Measurements from ENCODE around the gene TEKT4. TPM values are rescaled to one million over a fixed set of nuclear protein-coding genes. Genes with fewer than 3 reads are reported as not detected.
"Not testable (repeated sequence)": the region's sequence is repeated elsewhere in the genome, so short reads cannot be mapped to it uniquely, and the experiment has no call there.

The TEKT4 gene
- total RNA-seq = not detected

- DNase-seq (ENCODE audit: low spot score) = no peak
These were observed at the start of gene TEKT4 for GRCh38 chr2:94871226-94872087. TEKT4 (plus strand) TSS chr2:94871430; CDS start chr2:94871580, 150 bp downstream.

DNA sequence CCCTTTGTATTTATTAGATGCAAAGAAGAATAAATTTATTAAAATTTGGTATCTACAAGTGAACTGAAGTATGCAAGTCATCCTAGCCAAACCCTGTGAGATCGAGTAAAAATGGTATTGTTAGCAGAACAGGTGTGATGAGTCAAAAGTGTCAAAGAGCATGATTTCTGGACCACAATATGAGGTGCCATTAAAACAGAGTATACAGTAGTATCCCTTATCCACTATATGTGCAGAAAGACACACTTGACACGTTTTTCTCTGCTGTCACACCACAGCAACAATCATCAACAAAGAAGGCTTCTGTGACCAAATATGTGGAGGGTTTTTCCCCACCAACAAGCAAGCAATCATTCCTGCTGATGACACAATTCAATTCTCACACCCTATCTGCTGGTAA lies 32.0 kb upstream of the TEKT4 start:
- not testable (repeated sequence) for DNase-seq (ENCODE audit: low spot score)

GRCh38 chr2:94856856-94857255 lies 14.4 kb upstream of the TEKT4 start:
- not testable (repeated sequence) for DNase-seq (ENCODE audit: low spot score)

DNA sequence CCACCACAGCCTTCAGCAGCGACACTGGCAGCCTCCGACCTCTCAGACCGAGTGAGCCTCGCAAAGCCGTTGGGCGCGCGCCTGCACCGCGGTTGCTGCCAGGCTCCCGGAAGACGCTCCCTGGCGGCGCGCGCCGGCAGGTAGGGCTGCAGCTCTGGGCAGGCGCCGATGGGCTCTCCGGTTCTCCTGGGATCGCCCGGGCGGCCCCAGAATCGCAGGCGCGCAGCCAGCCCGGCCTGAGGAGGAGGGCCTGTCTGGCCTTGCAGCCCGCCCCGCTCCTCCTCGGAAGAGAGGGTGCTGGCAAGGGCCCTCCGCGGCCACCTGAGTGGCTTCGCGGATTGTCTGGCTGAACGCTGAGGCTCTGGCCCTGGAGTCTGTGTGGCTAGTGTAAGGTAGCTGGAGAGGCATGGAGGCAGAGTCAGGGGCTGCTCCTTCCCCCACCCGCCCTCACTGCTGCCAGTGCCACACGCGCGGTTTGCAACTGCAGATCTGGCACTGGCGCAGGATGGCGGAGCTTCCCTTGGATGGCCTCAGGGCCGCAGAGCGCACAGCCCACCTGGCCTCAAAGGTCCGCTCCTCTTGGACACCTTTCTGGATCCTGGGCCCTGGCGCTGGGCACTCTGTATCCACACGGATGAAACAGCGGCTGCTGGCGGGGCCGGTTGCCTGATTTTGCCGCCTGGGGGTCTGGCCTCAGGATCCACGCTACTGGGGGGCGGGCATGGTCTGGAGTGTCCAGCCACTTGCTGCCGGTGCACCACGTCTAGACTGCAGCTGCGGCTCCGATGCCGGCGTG lies 13.7 kb upstream of the TEKT4 start:
- not testable (repeated sequence) for DNase-seq (ENCODE audit: low spot score)

DNA sequence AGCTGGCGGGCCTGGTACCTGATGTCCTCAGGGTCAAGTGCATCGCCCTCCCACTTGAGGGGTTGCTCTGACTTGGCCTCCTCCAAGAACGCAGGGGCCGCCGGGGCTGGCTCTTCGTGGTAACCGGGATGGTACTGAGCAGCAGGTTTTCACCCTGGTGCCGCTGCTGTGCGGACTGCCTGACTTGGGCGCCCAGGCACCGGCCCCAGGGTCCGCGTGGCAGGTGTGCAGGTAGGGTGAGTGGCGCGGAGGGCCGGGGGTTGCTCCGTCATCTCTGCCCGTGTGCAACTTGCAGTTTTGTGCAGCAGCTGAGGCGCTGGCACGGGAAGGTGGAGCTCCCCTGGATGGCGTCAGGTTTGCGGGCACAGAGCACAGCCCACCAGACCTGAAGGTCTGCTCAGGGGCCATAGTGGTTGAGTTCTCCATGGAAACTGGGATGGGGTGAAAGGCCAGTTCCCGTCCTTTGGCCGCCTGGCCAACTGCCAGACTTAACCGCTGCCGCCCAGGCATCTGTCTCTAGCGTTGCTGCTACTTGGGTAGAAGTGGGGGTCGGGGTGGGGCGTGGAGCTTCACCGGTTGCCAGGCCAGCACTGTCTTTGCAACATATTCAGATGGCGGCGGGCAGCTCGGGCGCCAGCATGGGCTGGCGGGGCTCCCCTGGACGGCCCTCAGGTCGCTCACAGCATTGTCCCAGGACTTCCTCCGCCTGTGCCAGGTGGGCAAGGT lies 12.9 kb upstream of the TEKT4 start:
- DNase-seq (ENCODE audit: low spot score) = not testable (repeated sequence)

DNA sequence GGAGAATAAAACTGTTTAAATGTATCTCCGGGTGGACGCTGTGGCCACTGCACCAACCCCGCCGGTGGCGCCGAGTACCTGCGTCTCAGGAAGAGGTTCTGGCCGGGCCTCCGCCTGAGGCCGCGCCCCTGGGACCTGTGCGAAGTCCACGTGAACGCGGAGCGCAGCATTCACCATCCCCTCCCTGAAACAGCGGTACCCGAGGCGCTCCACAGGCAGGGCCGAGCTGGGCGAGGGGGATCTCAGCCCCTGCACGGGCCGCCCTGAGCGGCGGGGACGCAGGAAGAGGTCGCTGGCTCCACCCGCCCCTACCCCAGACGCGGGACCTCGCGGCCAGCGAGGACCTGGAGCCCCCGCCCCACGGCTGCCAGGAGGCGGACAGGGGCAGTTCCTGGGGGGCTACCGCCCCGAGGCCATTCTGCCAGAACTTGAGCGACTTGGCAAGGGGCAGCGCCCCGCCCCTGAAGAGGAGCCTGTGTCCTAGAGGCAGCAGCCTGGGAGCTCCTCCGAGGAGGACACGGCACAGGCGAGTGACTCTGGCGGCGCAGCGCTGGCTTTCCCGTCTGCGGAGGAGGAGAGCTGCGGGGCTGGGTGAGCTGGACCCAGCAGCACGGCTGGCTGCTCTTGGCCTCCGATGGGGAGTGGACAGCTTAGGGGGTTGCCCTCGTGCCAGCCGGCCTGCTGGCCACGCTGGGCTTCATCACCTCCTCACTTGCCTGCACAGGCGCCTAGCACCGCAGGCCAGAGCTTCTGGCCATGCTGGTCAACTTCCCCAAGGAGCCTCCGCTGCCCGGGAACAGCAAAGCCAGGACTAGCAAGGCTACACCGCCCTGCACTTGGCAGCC lies 9.7 kb upstream of the TEKT4 start:
- no peak for DNase-seq (ENCODE audit: low spot score)

DNA sequence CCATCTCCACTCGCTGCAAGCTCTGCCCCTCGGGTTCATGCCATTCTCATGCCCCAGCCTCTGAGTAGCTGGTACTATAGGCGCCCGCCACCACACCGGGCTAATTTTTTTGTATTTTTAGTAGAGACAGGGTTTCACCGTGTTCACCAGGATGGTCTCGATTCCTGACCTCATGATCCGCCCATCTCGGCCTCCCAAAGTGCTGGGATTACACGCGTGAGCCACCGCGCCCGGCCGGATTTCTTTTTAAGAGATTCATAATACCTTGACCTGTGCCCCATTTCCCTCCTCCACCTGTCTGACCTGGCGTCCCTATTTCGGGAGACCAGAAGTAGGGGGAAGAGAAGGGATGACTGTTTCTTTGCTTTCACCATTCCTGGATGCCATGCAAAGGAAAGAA lies 8.3 kb upstream of the TEKT4 start:
- DNase-seq (ENCODE audit: low spot score) = not testable (repeated sequence)

DNA sequence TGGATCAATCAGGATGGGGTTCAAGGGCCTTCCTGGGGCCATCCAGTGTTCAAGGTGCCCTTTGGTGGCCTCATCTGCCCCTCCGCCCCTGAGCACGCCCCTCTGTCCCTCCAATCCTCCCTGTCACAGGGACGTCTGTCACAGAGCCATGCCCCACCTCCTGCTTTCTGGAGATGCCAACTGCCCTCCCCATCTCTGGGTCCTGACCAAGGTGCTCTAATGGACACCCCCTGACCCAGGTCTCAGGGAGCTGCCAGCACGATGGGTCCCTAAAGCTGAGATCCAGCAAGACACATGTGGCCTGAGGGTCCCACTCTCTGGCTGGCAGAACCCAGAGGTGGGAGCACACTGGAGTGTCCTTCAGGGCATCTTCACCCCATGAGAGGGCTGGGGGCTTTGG lies 2.1 kb upstream of the TEKT4 start:
- no peak for DNase-seq (ENCODE audit: low spot score)

DNA sequence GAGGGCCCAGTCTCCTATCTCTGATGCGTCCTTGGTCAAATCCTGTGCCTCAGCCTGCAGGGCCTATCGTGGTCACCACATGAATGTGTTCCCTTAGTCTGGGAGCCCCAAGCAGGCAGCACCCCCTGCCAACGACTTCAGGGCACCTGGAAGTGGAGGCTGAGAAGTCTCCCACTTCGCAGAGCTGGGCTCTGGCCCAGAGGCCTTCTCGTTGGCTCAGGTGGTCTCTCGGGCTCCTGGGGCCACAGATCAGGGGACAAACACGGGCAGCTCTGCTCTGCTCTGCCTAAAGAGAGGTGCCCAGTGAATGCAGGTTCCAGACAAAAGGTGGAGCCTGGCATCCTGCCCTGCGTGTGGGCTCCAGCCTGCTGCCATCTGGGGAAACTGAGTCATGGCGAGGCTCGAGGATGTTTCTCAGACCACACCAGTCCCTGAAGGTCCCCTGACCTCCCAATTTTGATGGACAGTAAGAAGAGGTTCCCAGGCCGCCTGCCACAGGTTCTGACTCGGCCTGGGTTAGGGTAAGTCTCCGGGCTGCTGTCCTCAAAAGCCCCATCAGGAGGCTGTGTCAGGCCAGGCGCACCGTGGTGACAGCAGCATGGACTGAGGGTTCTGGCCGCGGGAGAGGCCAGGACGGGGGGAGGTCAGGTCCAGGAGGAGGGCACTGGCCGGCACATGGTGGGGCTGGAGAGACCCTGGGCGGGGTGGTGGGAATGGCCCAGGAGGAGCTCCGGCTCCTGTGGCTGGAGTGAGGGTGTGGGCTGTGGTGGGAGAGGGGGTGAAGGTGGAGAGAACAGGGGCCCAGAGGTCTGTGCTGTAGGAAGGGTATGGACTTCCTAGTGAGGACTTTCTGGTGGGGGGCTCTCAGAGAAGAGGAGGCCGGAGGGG lies 1.4 kb upstream of the TEKT4 start:
- DNase-seq (ENCODE audit: low spot score) = no peak

GRCh38 chr2:94870440-94871225 lies 597 bp upstream of the TEKT4 start:
- no peak for DNase-seq (ENCODE audit: low spot score)

DNA sequence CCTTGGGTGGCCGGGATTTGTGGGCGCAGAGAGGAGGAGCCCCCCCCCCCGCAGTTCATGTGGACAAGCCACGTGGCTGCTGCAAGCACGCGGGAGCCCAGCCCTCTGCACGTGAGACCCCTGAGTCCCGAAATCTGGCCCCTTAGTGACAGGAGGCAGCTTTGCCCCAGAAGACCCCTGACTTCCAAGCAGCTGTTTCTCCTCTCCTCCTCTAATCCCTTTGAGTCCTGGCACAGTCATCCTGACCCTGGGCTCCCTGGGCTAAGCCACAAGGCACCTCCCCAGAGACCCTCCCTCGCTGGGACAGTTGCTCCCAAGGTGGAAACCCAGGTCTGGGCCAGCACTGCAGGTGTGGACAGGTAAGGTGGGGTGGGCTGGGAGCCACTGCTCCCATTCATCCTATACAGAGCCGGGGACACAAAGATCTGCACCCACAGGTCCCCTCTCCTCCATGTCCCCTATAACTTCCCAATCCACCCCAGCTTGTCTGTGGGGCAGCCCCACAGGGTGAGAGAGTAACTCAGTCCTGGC lies 923 bp downstream of the TEKT4 start:
- DNase-seq (ENCODE audit: low spot score) = no peak

DNA sequence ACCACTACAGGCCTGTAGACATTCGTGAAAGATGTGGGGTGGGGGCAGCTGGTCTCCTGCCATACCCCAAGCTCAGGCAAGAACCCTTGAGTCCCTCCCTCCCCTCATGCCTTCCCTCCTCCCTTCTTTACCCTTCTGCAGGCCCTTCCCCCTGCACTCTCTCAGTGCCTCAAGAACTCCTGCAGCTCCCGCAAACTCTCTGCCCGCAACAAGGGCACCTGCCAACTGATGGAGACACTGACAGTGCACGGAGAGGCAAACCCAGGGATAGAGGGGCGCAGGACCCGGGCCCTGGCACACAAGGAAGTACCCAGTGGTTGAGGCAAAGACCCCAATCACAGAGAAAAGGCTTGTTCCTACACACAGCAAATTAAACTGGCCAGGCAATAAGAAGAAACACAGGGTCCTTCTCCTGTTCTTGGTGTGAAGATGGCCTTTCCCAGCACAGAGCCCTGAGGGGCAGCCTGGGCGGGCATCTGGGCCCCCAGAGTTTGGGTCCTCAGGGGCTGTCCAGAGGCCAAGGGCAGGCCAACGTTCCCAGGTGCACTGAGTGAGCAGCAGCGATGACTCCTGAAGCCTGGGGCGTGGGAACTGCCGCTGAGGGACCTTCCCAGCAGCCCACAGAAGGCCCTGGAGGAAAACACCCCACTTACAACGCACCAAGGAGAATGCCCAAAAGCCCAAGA lies 1.6 kb downstream of the TEKT4 start:
- DNase-seq (ENCODE audit: low spot score) = no peak

GRCh38 chr2:94873362-94874276 lies 2.4 kb downstream of the TEKT4 start:
- DNase-seq (ENCODE audit: low spot score) = no peak

- no peak for DNase-seq (ENCODE audit: low spot score)
These were observed 3.2 kb downstream of the TEKT4 start for GRCh38 chr2:94874277-94874997.

GRCh38 chr2:94875064-94875819 lies 4.0 kb downstream of the TEKT4 start:
- no peak for DNase-seq (ENCODE audit: low spot score)

Data from ureter (tissue), 1 donor.